Measurements from ENCODE around the gene DMTF1.
"Not testable (repeated sequence)": the region's sequence is repeated elsewhere in the genome, so short reads cannot be mapped to it uniquely, and the experiment has no call there.

The DMTF1 gene

GRCh38 chr7:87202208-87202607, 50.0 kb downstream of the DMTF1 start:
- Histone ChIP-seq H3K4me2 (ENCODE audit: low read length) (no peak overlapping the region), H3K36me3 (ENCODE audit: insufficient read depth, low read length) (peaks cover 54% of the 10 kb centered on the region)

GRCh38 chr7:87202705-87203104, 50.5 kb downstream of the DMTF1 start:
- Histone ChIP-seq H3K9ac (ENCODE audit: low read depth, low read length) (no peak overlapping the region), H3K4me1 (ENCODE audit: control insufficient read depth, insufficient read depth, low read length) (no peaks in the 10 kb centered on the region), H3K4me2 (ENCODE audit: low read length) (no peak overlapping the region), H3K9me3 (replicated peaks; ENCODE audit: low read length) (peaks cover 10% of the 10 kb centered on the region), H3K27me3 (ENCODE audit: control insufficient read depth, insufficient read depth, low read length) (no peaks in the 10 kb centered on the region), H3K36me3 (ENCODE audit: insufficient read depth, low read length) (peaks cover 52% of the 10 kb centered on the region), H3K4me3 (ENCODE audit: low read length) (no peak overlapping the region)

More at GRCh38 chr7:87202208-87202607, 50.0 kb downstream of the DMTF1 start:
- H3K9me3 ChIP-seq (replicated peaks; ENCODE audit: low read length): peaks cover 10% of the 10 kb centered on the region
- H3K9ac ChIP-seq (ENCODE audit: low read depth, low read length): no peak overlapping the region
- no peaks in the 10 kb centered on the region for H3K4me1 ChIP-seq (ENCODE audit: control insufficient read depth, insufficient read depth, low read length)
- H3K27me3 ChIP-seq (ENCODE audit: control insufficient read depth, insufficient read depth, low read length): no peaks in the 10 kb centered on the region
- no peak overlapping the region for H3K4me3 ChIP-seq (ENCODE audit: low read length)

- H3K4me1 ChIP-seq (ENCODE audit: control insufficient read depth, insufficient read depth, low read length); H3K9ac ChIP-seq (ENCODE audit: low read depth, low read length): not testable (repeated sequence)
- H3K36me3 ChIP-seq (ENCODE audit: insufficient read depth, low read length): peaks cover 40% of the 10 kb centered on the region
Measured at GRCh38 chr7:87203929-87204328, 51.7 kb downstream of the DMTF1 start.

GRCh38 chr7:87204933-87205332, 52.7 kb downstream of the DMTF1 start:
- H3K4me1 ChIP-seq (ENCODE audit: control insufficient read depth, insufficient read depth, low read length): no peaks in the 10 kb centered on the region
- H3K36me3 ChIP-seq (ENCODE audit: insufficient read depth, low read length): peaks cover 32% of the 10 kb centered on the region
- peaks cover 10% of the 10 kb centered on the region for H3K9me3 ChIP-seq (replicated peaks; ENCODE audit: low read length)
- no peak overlapping the region for H3K4me2 ChIP-seq (ENCODE audit: low read length)
- H3K27me3 ChIP-seq (ENCODE audit: control insufficient read depth, insufficient read depth, low read length): no peaks in the 10 kb centered on the region
- no peak overlapping the region for H3K4me3 ChIP-seq (ENCODE audit: low read length)
- H3K9ac ChIP-seq (ENCODE audit: low read depth, low read length): no peak overlapping the region

More at GRCh38 chr7:87203929-87204328, 51.7 kb downstream of the DMTF1 start:
- H3K9me3 ChIP-seq (replicated peaks; ENCODE audit: low read length); H3K4me3 ChIP-seq (ENCODE audit: low read length); H3K4me2 ChIP-seq (ENCODE audit: low read length); H3K27me3 ChIP-seq (ENCODE audit: control insufficient read depth, insufficient read depth, low read length): not testable (repeated sequence)

GRCh38 chr7:87205701-87206100, 53.4 kb downstream of the DMTF1 start:
- H3K27me3 ChIP-seq (ENCODE audit: control insufficient read depth, insufficient read depth, low read length); H3K4me1 ChIP-seq (ENCODE audit: control insufficient read depth, insufficient read depth, low read length); H3K9me3 ChIP-seq (replicated peaks; ENCODE audit: low read length); H3K4me3 ChIP-seq (ENCODE audit: low read length); H3K4me2 ChIP-seq (ENCODE audit: low read length); H3K9ac ChIP-seq (ENCODE audit: low read depth, low read length): not testable (repeated sequence)
- peaks cover 28% of the 10 kb centered on the region for H3K36me3 ChIP-seq (ENCODE audit: insufficient read depth, low read length)

GRCh38 chr7:87206361-87206760, 54.1 kb downstream of the DMTF1 start:
- no peak overlapping the region for H3K4me3 ChIP-seq (ENCODE audit: low read length)
- H3K4me2 ChIP-seq (ENCODE audit: low read length): no peak overlapping the region
- H3K36me3 ChIP-seq (ENCODE audit: insufficient read depth, low read length): peaks cover 25% of the 10 kb centered on the region
- no peaks in the 10 kb centered on the region for H3K4me1 ChIP-seq (ENCODE audit: control insufficient read depth, insufficient read depth, low read length)
- H3K27me3 ChIP-seq (ENCODE audit: control insufficient read depth, insufficient read depth, low read length): no peaks in the 10 kb centered on the region
- no peak overlapping the region for H3K9ac ChIP-seq (ENCODE audit: low read depth, low read length)
- H3K9me3 ChIP-seq (replicated peaks; ENCODE audit: low read length): peaks cover 10% of the 10 kb centered on the region

- peaks cover 7% of the 10 kb centered on the region for H3K4me1 ChIP-seq (ENCODE audit: control insufficient read depth, insufficient read depth, low read length)
- no peaks in the 10 kb centered on the region for H3K27me3 ChIP-seq (ENCODE audit: control insufficient read depth, insufficient read depth, low read length)
- no peak overlapping the region for H3K9ac ChIP-seq (ENCODE audit: low read depth, low read length)
- H3K9me3 ChIP-seq (replicated peaks; ENCODE audit: low read length): peaks cover 7% of the 10 kb centered on the region
- no peak overlapping the region for H3K4me2 ChIP-seq (ENCODE audit: low read length)
- no peak overlapping the region for H3K4me3 ChIP-seq (ENCODE audit: low read length)
- H3K36me3 ChIP-seq (ENCODE audit: insufficient read depth, low read length): peaks cover 12% of the 10 kb centered on the region
Measured at GRCh38 chr7:87209295-87209924, 57.2 kb downstream of the DMTF1 start.

- H3K4me1 ChIP-seq (ENCODE audit: control insufficient read depth, insufficient read depth, low read length): peaks cover 7% of the 10 kb centered on the region
Measured at GRCh38 chr7:87210506-87210905, 58.3 kb downstream of the DMTF1 start.

GRCh38 chr7:87212498-87212897, 60.2 kb downstream of the DMTF1 start:
- Histone ChIP-seq H3K9ac (ENCODE audit: low read depth, low read length) (no peak overlapping the region), H3K36me3 (ENCODE audit: insufficient read depth, low read length) (peaks cover 4% of the 10 kb centered on the region), H3K4me3 (ENCODE audit: low read length) (no peak overlapping the region)

More at GRCh38 chr7:87210506-87210905, 58.3 kb downstream of the DMTF1 start:
- Histone ChIP-seq H3K9ac (ENCODE audit: low read depth, low read length) (no peak overlapping the region), H3K4me3 (ENCODE audit: low read length) (no peak overlapping the region), H3K36me3 (ENCODE audit: insufficient read depth, low read length) (peaks cover 6% of the 10 kb centered on the region), H3K4me2 (ENCODE audit: low read length) (no peak overlapping the region), H3K27me3 (ENCODE audit: control insufficient read depth, insufficient read depth, low read length) (no peaks in the 10 kb centered on the region), H3K9me3 (replicated peaks; ENCODE audit: low read length) (no peaks in the 10 kb centered on the region)

GRCh38 chr7:87213252-87213651, 61.0 kb downstream of the DMTF1 start:
- H3K27me3 ChIP-seq (ENCODE audit: control insufficient read depth, insufficient read depth, low read length): no peaks in the 10 kb centered on the region
- no peak overlapping the region for H3K9ac ChIP-seq (ENCODE audit: low read depth, low read length)
- no peak overlapping the region for H3K4me2 ChIP-seq (ENCODE audit: low read length)
- H3K36me3 ChIP-seq (ENCODE audit: insufficient read depth, low read length): peaks cover 4% of the 10 kb centered on the region
- no peak overlapping the region for H3K4me3 ChIP-seq (ENCODE audit: low read length)
- H3K9me3 ChIP-seq (replicated peaks; ENCODE audit: low read length): no peaks in the 10 kb centered on the region
- peaks cover 17% of the 10 kb centered on the region for H3K4me1 ChIP-seq (ENCODE audit: control insufficient read depth, insufficient read depth, low read length)

More at GRCh38 chr7:87212498-87212897, 60.2 kb downstream of the DMTF1 start:
- H3K4me1 ChIP-seq (ENCODE audit: control insufficient read depth, insufficient read depth, low read length): peaks cover 11% of the 10 kb centered on the region
- no peak overlapping the region for H3K4me2 ChIP-seq (ENCODE audit: low read length)
- no peaks in the 10 kb centered on the region for H3K9me3 ChIP-seq (replicated peaks; ENCODE audit: low read length)
- no peaks in the 10 kb centered on the region for H3K27me3 ChIP-seq (ENCODE audit: control insufficient read depth, insufficient read depth, low read length)

- H3K9me3 ChIP-seq (replicated peaks; ENCODE audit: low read length): no peaks in the 10 kb centered on the region
- no peak overlapping the region for H3K4me2 ChIP-seq (ENCODE audit: low read length)
- peaks cover 23% of the 10 kb centered on the region for H3K4me1 ChIP-seq (ENCODE audit: control insufficient read depth, insufficient read depth, low read length)
- H3K9ac ChIP-seq (ENCODE audit: low read depth, low read length): no peak overlapping the region
- peaks cover 4% of the 10 kb centered on the region for H3K36me3 ChIP-seq (ENCODE audit: insufficient read depth, low read length)
- no peaks in the 10 kb centered on the region for H3K27me3 ChIP-seq (ENCODE audit: control insufficient read depth, insufficient read depth, low read length)
- H3K4me3 ChIP-seq (ENCODE audit: low read length): no peak overlapping the region
Measured at GRCh38 chr7:87213811-87214210, 61.6 kb downstream of the DMTF1 start.

GRCh38 chr7:87215046-87215445, 62.8 kb downstream of the DMTF1 start:
- H3K9ac ChIP-seq (ENCODE audit: low read depth, low read length): no peak overlapping the region
- H3K9me3 ChIP-seq (replicated peaks; ENCODE audit: low read length): no peaks in the 10 kb centered on the region
- peaks cover 4% of the 10 kb centered on the region for H3K36me3 ChIP-seq (ENCODE audit: insufficient read depth, low read length)
- H3K4me3 ChIP-seq (ENCODE audit: low read length): no peak overlapping the region
- H3K27me3 ChIP-seq (ENCODE audit: control insufficient read depth, insufficient read depth, low read length): no peaks in the 10 kb centered on the region
- H3K4me1 ChIP-seq (ENCODE audit: control insufficient read depth, insufficient read depth, low read length): peaks cover 24% of the 10 kb centered on the region
- no peak overlapping the region for H3K4me2 ChIP-seq (ENCODE audit: low read length)

Data from skeletal muscle satellite cell (primary cell).